ENCODE measurements around the gene NCOA5. TPM values are rescaled to one million over a fixed set of nuclear protein-coding genes. Genes with fewer than 3 reads are reported as not detected.

Gene NCOA5
- total and polyA plus RNA-seq, 10 of the 15 experiments (the other 5 are each of a cell fraction or from before 2014, with no cell fraction given) = 7.7 to 38.1 (median 30.1) TPM

DNA sequence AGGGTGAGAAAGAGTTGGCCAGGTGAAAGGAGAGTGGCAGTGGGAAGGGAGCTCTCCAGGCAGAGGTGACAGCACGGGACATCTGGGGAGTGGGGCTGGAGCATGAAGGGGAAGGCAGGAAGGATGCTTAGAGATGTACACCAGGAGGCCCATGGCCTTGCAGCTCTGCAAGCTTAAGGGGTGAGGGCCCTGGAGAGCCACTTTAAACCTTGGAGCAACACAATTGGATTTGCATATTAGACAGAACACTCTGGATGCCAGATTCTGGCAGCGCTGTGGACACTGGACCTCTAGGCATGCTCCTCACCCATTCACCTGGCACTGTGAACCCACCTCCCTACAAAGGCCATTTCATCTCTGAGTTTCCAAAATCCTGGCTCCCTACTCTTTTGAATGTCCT is 24.7 kb upstream of the NCOA5 start:
- ChIA-PET POLR2A (no interaction called here), SMC1A (ENCODE audit: uncharacterized antibody, unreplicated experiment) (no interaction called here), RAD21 (ENCODE audit: unreplicated experiment) (interaction anchor here (0.8 kb wide), 1 partner anchor 16 kb away, joined by 3 read pairs; no protein-coding TSS in a partner anchor), CTCF (interaction anchor here (1.8 kb wide), 1 partner anchor 14 kb away, joined by 4 read pairs; no protein-coding TSS in a partner anchor)
- intact Hi-C loops (cut with micrococcal nuclease; ENCODE audit: unreplicated experiment) = no loop called here
- BruUV-seq (replicated peaks) = no TSS peak
- DNase-seq (ENCODE audit: low read depth, low spot score) = no peak
- Histone ChIP-seq H3K27ac (ENCODE audit: control insufficient read depth, insufficient read depth) (no peak overlapping the region), H4K20me1 (ENCODE audit: control insufficient read depth, insufficient read depth) (no peaks in the 10 kb centered on the region), H3K4me1 (ENCODE audit: control insufficient read depth, insufficient read depth, low read length) (peaks cover 23% of the 10 kb centered on the region), H3K36me3 (ENCODE audit: control insufficient read depth in 2 of 2, insufficient read depth in 2 of 2, low read length in 1 of 2) (no peaks in the 10 kb centered on the region), H3K9me3 (replicated peaks; ENCODE audit: control insufficient read depth, insufficient read depth, low read length) (no peaks in the 10 kb centered on the region), H3K4me2 (ENCODE audit: control insufficient read depth, insufficient read depth) (no peak overlapping the region), H2AFZ (ENCODE audit: control insufficient read depth, low read depth, low read length) (no peak overlapping the region), H3K27me3 (replicated peaks in 1 of 2; ENCODE audit: control insufficient read depth in 2 of 2, insufficient read depth in 2 of 2, low read length in 1 of 2) (no peaks in the 10 kb centered on the region), H3K79me2 (ENCODE audit: control insufficient read depth, insufficient read depth, low read length) (peaks cover 16% of the 10 kb centered on the region), H3K9ac (ENCODE audit: control insufficient read depth, insufficient read depth, low read length) (no peak overlapping the region), H3K4me3 (no peak overlapping the region)
- no peak for TF ChIP-seq JUNB (IDR thresholded peaks at IDR 0.05)
- TF ChIP-seq EZH2 (IDR thresholded peaks at IDR 0.05; ENCODE audit: borderline replicate concordance, control insufficient read depth, low read depth, low read length) = no peak
- in situ Hi-C loops (cut with MboI) = loop anchor here (10.0 kb wide), 1 partner anchor 750 kb away; the partner anchor contains the start of gene SYS1
- no peak for FAIRE-seq
- WGBS (ENCODE audit: insufficient coverage, insufficient replicate concordance, low lambda C conversion rate, missing lambda C conversion rate) = 96% methylated on average over 2 of the region's 2 CpGs
- no peak for ATAC-seq

DNA sequence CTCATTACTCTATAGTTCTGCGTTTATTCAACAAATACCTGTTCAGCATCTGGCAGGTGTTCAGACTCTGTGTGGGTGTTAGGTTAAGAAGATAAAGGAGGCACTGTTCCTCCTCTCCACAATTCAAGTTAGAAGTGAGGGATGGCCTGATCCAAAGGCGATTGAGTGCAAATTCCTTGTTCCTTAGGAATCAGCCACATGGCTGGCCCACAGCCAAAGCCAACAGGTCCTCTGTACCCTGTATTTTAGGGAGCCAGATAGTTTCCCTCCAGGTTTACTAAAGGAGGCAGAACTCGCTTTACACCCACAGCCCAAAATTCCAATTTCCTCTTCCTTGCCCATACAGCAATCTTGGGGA is 23.3 kb upstream of the NCOA5 start:
- FAIRE-seq (no peak), ATAC-seq (no peak), DNase-seq (ENCODE audit: low read depth, low spot score) (no peak)
- no peak for TF ChIP-seq HCFC1 (IDR thresholded peaks at IDR 0.05; ENCODE audit: low read length)
- H3K79me2 ChIP-seq (ENCODE audit: control insufficient read depth, insufficient read depth, low read length) = peaks cover 2% of the 10 kb centered on the region
- no peaks in the 10 kb centered on the region for H3K9me3 ChIP-seq (replicated peaks; ENCODE audit: control insufficient read depth, insufficient read depth, low read length)
- SMC1A ChIA-PET (ENCODE audit: uncharacterized antibody, unreplicated experiment) = no interaction called here
- CTCF ChIA-PET = no interaction called here
- H4K20me1 ChIP-seq (ENCODE audit: control insufficient read depth, insufficient read depth) = no peaks in the 10 kb centered on the region
- no peak overlapping the region for H3K4me3 ChIP-seq
- WGBS (ENCODE audit: insufficient coverage, insufficient replicate concordance, low lambda C conversion rate, missing lambda C conversion rate) = 50% methylated on average over 3 of the region's 3 CpGs
- intact Hi-C loops (cut with micrococcal nuclease; ENCODE audit: unreplicated experiment) = no loop called here
- in situ Hi-C loops (cut with MboI) = loop anchor here (10.0 kb wide), 1 partner anchor 748 kb away; the partner anchor contains the start of gene SYS1
- H2AFZ ChIP-seq (ENCODE audit: control insufficient read depth, low read depth, low read length) = no peak overlapping the region
- H3K36me3 ChIP-seq (ENCODE audit: control insufficient read depth in 2 of 2, insufficient read depth in 2 of 2, low read length in 1 of 2) = no peaks in the 10 kb centered on the region
- H3K27ac ChIP-seq (ENCODE audit: control insufficient read depth, insufficient read depth) = no peak overlapping the region
- H3K4me1 ChIP-seq (ENCODE audit: control insufficient read depth, insufficient read depth, low read length) = peaks cover 34% of the 10 kb centered on the region
- no peak overlapping the region for H3K4me2 ChIP-seq (ENCODE audit: control insufficient read depth, insufficient read depth)
- RAD21 ChIA-PET (ENCODE audit: unreplicated experiment) = no interaction called here
- H3K9ac ChIP-seq (ENCODE audit: control insufficient read depth, insufficient read depth, low read length) = no peak overlapping the region
- H3K27me3 ChIP-seq (replicated peaks in 1 of 2; ENCODE audit: control insufficient read depth in 2 of 2, insufficient read depth in 2 of 2, low read length in 1 of 2) = no peaks in the 10 kb centered on the region
- BruUV-seq (replicated peaks) = no TSS peak
- POLR2A ChIA-PET = no interaction called here

All from GM12878 (cell line).